ENCODE measurements around the gene LIPA.

The LIPA gene

GRCh38 chr10:89216056-89216455 lies 35.5 kb downstream of the LIPA start:
- no peak overlapping the region for H3K9ac ChIP-seq (ENCODE audit: low read depth, low read length, poor library complexity, severe bottlenecking)
- no peak overlapping the region for H3K4me3 ChIP-seq (ENCODE audit: low read length, poor library complexity, severe bottlenecking)
- H3F3A ChIP-seq (ENCODE audit: low read depth): no peaks in the 10 kb centered on the region
- H3K36me3 ChIP-seq (ENCODE audit: insufficient read depth, low read length): peaks cover 3% of the 10 kb centered on the region; the same call in 1 of the 2 replicates
- H3K9me2 ChIP-seq (replicated peaks; ENCODE audit: low read depth, low read length): no peaks in the 10 kb centered on the region
- H2AFZ ChIP-seq (ENCODE audit: low read length): no peak overlapping the region
- H3K4me1 ChIP-seq (ENCODE audit: insufficient read depth, low read length, poor library complexity, severe bottlenecking): peaks cover 24% of the 10 kb centered on the region
- no peaks in the 10 kb centered on the region for H3K27me3 ChIP-seq (ENCODE audit: insufficient read depth, low read length, poor library complexity, severe bottlenecking)
- H3K79me2 ChIP-seq (ENCODE audit: insufficient read depth, low read length): no peaks in the 10 kb centered on the region
- TF ChIP-seq EZH2phosphoT487 (IDR thresholded peaks at IDR 0.05; ENCODE audit: borderline replicate concordance): no peak
- no peak for TF ChIP-seq CTCF (conservative IDR thresholded peaks at IDR 0.05; ENCODE audit: low read length)
- H4K20me1 ChIP-seq (ENCODE audit: insufficient read depth, low read length, poor library complexity, severe bottlenecking): no peaks in the 10 kb centered on the region
- no peaks in the 10 kb centered on the region for H3K9me3 ChIP-seq (ENCODE audit: insufficient read depth, low read depth, low read length)
- no peak overlapping the region for H3K4me2 ChIP-seq (ENCODE audit: low read depth, low read length, poor library complexity, severe bottlenecking)

GRCh38 chr10:89215511-89215910 lies 36.1 kb downstream of the LIPA start:
- Histone ChIP-seq H3K9me3 (ENCODE audit: insufficient read depth, low read depth, low read length) (no peaks in the 10 kb centered on the region), H3K79me2 (ENCODE audit: insufficient read depth, low read length) (no peaks in the 10 kb centered on the region), H3K27me3 (ENCODE audit: insufficient read depth, low read length, poor library complexity, severe bottlenecking) (no peaks in the 10 kb centered on the region), H3K36me3 (ENCODE audit: insufficient read depth, low read length) (no peaks in the 10 kb centered on the region), H3K9ac (ENCODE audit: low read depth, low read length, poor library complexity, severe bottlenecking) (no peak overlapping the region), H2AFZ (ENCODE audit: low read length) (no peak overlapping the region), H3K4me3 (ENCODE audit: low read length, poor library complexity, severe bottlenecking) (no peak overlapping the region), H3K9me2 (replicated peaks; ENCODE audit: low read depth, low read length) (no peaks in the 10 kb centered on the region), H3K4me1 (ENCODE audit: insufficient read depth, low read length, poor library complexity, severe bottlenecking) (peaks cover 28% of the 10 kb centered on the region), H3F3A (ENCODE audit: low read depth) (no peaks in the 10 kb centered on the region), H4K20me1 (ENCODE audit: insufficient read depth, low read length, poor library complexity, severe bottlenecking) (no peaks in the 10 kb centered on the region), H3K4me2 (ENCODE audit: low read depth, low read length, poor library complexity, severe bottlenecking) (no peak overlapping the region)
- TF ChIP-seq EZH2phosphoT487 (IDR thresholded peaks at IDR 0.05; ENCODE audit: borderline replicate concordance): no peak
- TF ChIP-seq CTCF (conservative IDR thresholded peaks at IDR 0.05; ENCODE audit: low read length): no peak

GRCh38 chr10:89214566-89215165 lies 36.9 kb downstream of the LIPA start:
- no peaks in the 10 kb centered on the region for H3K9me3 ChIP-seq (ENCODE audit: insufficient read depth, low read depth, low read length)
- TF ChIP-seq EZH2phosphoT487 (IDR thresholded peaks at IDR 0.05; ENCODE audit: borderline replicate concordance) (no peak), CTCF (conservative IDR thresholded peaks at IDR 0.05; ENCODE audit: low read length) (no peak)
- H3K27me3 ChIP-seq (ENCODE audit: insufficient read depth, low read length, poor library complexity, severe bottlenecking): no peaks in the 10 kb centered on the region
- no peaks in the 10 kb centered on the region for H3K36me3 ChIP-seq (ENCODE audit: insufficient read depth, low read length)
- H4K20me1 ChIP-seq (ENCODE audit: insufficient read depth, low read length, poor library complexity, severe bottlenecking): no peaks in the 10 kb centered on the region
- no peak overlapping the region for H3K4me3 ChIP-seq (ENCODE audit: low read length, poor library complexity, severe bottlenecking)
- no peak overlapping the region for H2AFZ ChIP-seq (ENCODE audit: low read length)
- no peaks in the 10 kb centered on the region for H3K9me2 ChIP-seq (replicated peaks; ENCODE audit: low read depth, low read length)
- peaks cover 36% of the 10 kb centered on the region for H3K4me1 ChIP-seq (ENCODE audit: insufficient read depth, low read length, poor library complexity, severe bottlenecking)
- H3F3A ChIP-seq (ENCODE audit: low read depth): no peaks in the 10 kb centered on the region
- no peaks in the 10 kb centered on the region for H3K79me2 ChIP-seq (ENCODE audit: insufficient read depth, low read length)
- no peak overlapping the region for H3K9ac ChIP-seq (ENCODE audit: low read depth, low read length, poor library complexity, severe bottlenecking)
- no peak overlapping the region for H3K4me2 ChIP-seq (ENCODE audit: low read depth, low read length, poor library complexity, severe bottlenecking)

All from Loucy (cell line).